DOHH2 (cell line): ENCODE measurements around the gene FAM168B.

ENCODE experiments used
- H3F3A ChIP-seq: fragments of 200-600 bp; sonication (generic), shearing (Covaris generic); 2 replicates; pipeline ENCODE4 v1.6.0; 2016; ENCODE audit warnings: antibody characterized with exemption, mild to moderate bottlenecking; ENCODE audit not compliant: control insufficient read depth, insufficient read depth
- H3K27ac ChIP-seq: fragments of 200-600 bp; sonication (generic); 2 replicates; pipeline ENCODE4 v1.5.1; 2014; ENCODE audit warnings: low read depth, mild to moderate bottlenecking, low read length, moderate library complexity
- H3K27me3 ChIP-seq: fragments of 200-600 bp; sonication (generic); 2 replicates; pipeline ENCODE4 v1.6.1; 2014; ENCODE audit warnings: mild to moderate bottlenecking, low read length, mixed read lengths; ENCODE audit not compliant: control insufficient read depth
- H3K36me3 ChIP-seq: fragments of 200-600 bp; sonication (generic); 2 replicates; pipeline ENCODE4 v1.6.1; 2014; ENCODE audit warnings: mild to moderate bottlenecking, low read length, moderate library complexity, mixed read lengths; ENCODE audit not compliant: control insufficient read depth
- H3K4me1 ChIP-seq: fragments of 200-600 bp; sonication (generic); 2 replicates; pipeline ENCODE4 v1.6.1; 2014; ENCODE audit warnings: mild to moderate bottlenecking, low read length, mixed read lengths; ENCODE audit not compliant: control insufficient read depth
- H3K4me2 ChIP-seq: fragments of 200-600 bp; sonication (generic); 2 replicates; pipeline ENCODE4 v1.6.0; 2014; ENCODE audit warnings: mild to moderate bottlenecking, low read length, moderate library complexity
- H3K4me3 ChIP-seq: fragments of 200-600 bp; sonication (generic); 2 replicates; pipeline ENCODE4 v1.5.1; 2014; ENCODE audit warnings: mild to moderate bottlenecking, low read length, mixed read lengths
- H3K79me2 ChIP-seq: fragments of 200-600 bp; sonication (generic); 2 replicates; pipeline ENCODE4 v1.6.1; 2014; ENCODE audit warnings: mild to moderate bottlenecking, low read length, mixed read lengths; ENCODE audit not compliant: control insufficient read depth
- H3K9me2 ChIP-seq: fragments of 200-600 bp; sonication (generic); replicated peaks from 2 replicates; pipeline ENCODE4 v1.6.1; 2014; ENCODE audit warnings: mild to moderate bottlenecking, low read length, mixed read lengths; ENCODE audit not compliant: control insufficient read depth
- H3K9me3 ChIP-seq: fragments of 200-600 bp; sonication (generic); 2 replicates; pipeline ENCODE4 v1.6.1; 2014; ENCODE audit warnings: antibody characterized with exemption, low read length, mixed read lengths; ENCODE audit not compliant: control insufficient read depth, insufficient read depth
- H4K20me1 ChIP-seq: fragments of 200-600 bp; sonication (generic); 2 replicates; pipeline ENCODE4 v1.6.0; 2014; ENCODE audit warnings: low read depth, mild to moderate bottlenecking, antibody characterized with exemption, low read length, moderate library complexity; ENCODE audit not compliant: control insufficient read depth, insufficient read depth
- CTCF ChIP-seq: fragments of 200-600 bp; sonication (generic); IDR thresholded peaks from one replicate; pipeline ENCODE4 v1.5.1; 2014; ENCODE audit warnings: antibody characterized with exemption, mild to moderate bottlenecking, low read depth, low read length; ENCODE audit not compliant: poor library complexity, severe bottlenecking
- EZH2phosphoT487 ChIP-seq: fragments of 200-600 bp; sonication (generic); IDR thresholded peaks from 2 replicates; pipeline ENCODE4 v1.6.1; 2017; ENCODE audit warnings: borderline replicate concordance, mild to moderate bottlenecking, antibody characterized with exemption, low read length, moderate library complexity, mixed read lengths

The FAM168B gene

GRCh38 chr2:131103165-131103564 is 9.9 kb upstream of the FAM168B start:
- no peak overlapping the region for H3K4me3 ChIP-seq
- H3K79me2 ChIP-seq = peaks cover 31% of the 10 kb centered on the region
- H4K20me1 ChIP-seq = peaks cover 15% of the 10 kb centered on the region; the same call in 1 of the 2 replicates
- no peak overlapping the region for H3K4me2 ChIP-seq
- peaks cover 6% of the 10 kb centered on the region; the same call in 1 of the 2 replicates for H3F3A ChIP-seq
- TF ChIP-seq CTCF = no peak
- no peak for TF ChIP-seq EZH2phosphoT487
- H3K36me3 ChIP-seq = peaks cover 21% of the 10 kb centered on the region
- H3K4me1 ChIP-seq = peaks cover 25% of the 10 kb centered on the region
- no peaks in the 10 kb centered on the region for H3K9me2 ChIP-seq
- no peaks in the 10 kb centered on the region for H3K27me3 ChIP-seq
- H3K9me3 ChIP-seq = no peaks in the 10 kb centered on the region
- no peak overlapping the region for H3K27ac ChIP-seq

GRCh38 chr2:131094463-131095281 is 1.4 kb upstream of the FAM168B start:
- H3K27ac ChIP-seq = no peak overlapping the region
- H3K9me3 ChIP-seq = no peaks in the 10 kb centered on the region
- H3K9me2 ChIP-seq = no peaks in the 10 kb centered on the region
- H4K20me1 ChIP-seq = peaks cover 11% of the 10 kb centered on the region; the same call in 1 of the 2 replicates
- TF ChIP-seq CTCF (no peak), EZH2phosphoT487 (no peak)
- no peaks in the 10 kb centered on the region for H3K27me3 ChIP-seq
- H3K79me2 ChIP-seq = peaks cover 36% of the 10 kb centered on the region
- peaks cover 17% of the 10 kb centered on the region for H3K36me3 ChIP-seq
- H3K4me1 ChIP-seq = peaks cover 15% of the 10 kb centered on the region
- peaks cover 5% of the 10 kb centered on the region; the same call in 1 of the 2 replicates for H3F3A ChIP-seq
- peak overlapping the region; percentile 74 for H3K4me3 ChIP-seq
- H3K4me2 ChIP-seq = peak overlapping the region; percentile 87

GRCh38 chr2:131093696-131094462 is 619 bp upstream of the FAM168B start:
- H3K4me2 ChIP-seq = peak overlapping the region; percentile 87
- H3F3A ChIP-seq = peaks cover 5% of the 10 kb centered on the region; the same call in 1 of the 2 replicates
- no peaks in the 10 kb centered on the region for H3K27me3 ChIP-seq
- peaks cover 15% of the 10 kb centered on the region for H3K4me1 ChIP-seq
- H3K9me2 ChIP-seq = no peaks in the 10 kb centered on the region
- H4K20me1 ChIP-seq = peaks cover 11% of the 10 kb centered on the region; the same call in 1 of the 2 replicates
- peaks cover 44% of the 10 kb centered on the region for H3K79me2 ChIP-seq
- H3K9me3 ChIP-seq = no peaks in the 10 kb centered on the region
- TF ChIP-seq CTCF = no peak
- peaks cover 21% of the 10 kb centered on the region for H3K36me3 ChIP-seq
- H3K4me3 ChIP-seq = peak overlapping the region; percentile 74
- H3K27ac ChIP-seq = peak overlapping the region; percentile 68
